Measurements from ENCODE around the gene PCSK5. TPM values are rescaled to one million over a fixed set of nuclear protein-coding genes. Genes with fewer than 3 reads are reported as not detected.

PCSK5 gene
- polyA plus RNA-seq, 1 donor (not counting 4 experiments of a cell fraction or from before 2014, with no cell fraction given): 1.9 TPM

DNA sequence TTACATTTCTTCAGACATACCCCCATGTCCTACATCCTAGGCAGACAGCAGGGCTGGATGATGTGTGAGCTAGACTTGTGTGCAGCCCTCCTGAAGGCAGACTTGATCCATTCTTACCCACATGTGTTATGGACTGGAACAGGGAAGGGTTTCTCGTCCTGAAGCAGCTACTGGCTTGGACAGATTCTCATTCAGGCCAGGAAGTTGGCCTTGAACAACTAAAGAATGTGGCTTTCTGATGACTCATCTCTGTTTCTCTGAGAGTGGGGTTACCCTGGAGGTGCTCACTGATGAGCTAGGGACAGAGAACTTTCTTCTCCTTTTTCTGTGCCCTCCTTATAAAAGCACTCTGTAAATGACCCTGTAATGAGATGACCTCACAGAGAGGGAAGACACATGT is 246.5 kb downstream of the PCSK5 start:
- no peaks in the 10 kb centered on the region for H3K9me3 ChIP-seq (ENCODE audit: control insufficient read depth, low read depth, low read length)
- H2AFZ ChIP-seq (ENCODE audit: control insufficient read depth, low read length): peak overlapping the region; percentile 92
- no peaks in the 10 kb centered on the region for H4K20me1 ChIP-seq (ENCODE audit: control insufficient read depth, extremely low read depth, insufficient read depth, low read length)
- peak; percentile 88 for FAIRE-seq
- TF ChIP-seq, protein P1, sequence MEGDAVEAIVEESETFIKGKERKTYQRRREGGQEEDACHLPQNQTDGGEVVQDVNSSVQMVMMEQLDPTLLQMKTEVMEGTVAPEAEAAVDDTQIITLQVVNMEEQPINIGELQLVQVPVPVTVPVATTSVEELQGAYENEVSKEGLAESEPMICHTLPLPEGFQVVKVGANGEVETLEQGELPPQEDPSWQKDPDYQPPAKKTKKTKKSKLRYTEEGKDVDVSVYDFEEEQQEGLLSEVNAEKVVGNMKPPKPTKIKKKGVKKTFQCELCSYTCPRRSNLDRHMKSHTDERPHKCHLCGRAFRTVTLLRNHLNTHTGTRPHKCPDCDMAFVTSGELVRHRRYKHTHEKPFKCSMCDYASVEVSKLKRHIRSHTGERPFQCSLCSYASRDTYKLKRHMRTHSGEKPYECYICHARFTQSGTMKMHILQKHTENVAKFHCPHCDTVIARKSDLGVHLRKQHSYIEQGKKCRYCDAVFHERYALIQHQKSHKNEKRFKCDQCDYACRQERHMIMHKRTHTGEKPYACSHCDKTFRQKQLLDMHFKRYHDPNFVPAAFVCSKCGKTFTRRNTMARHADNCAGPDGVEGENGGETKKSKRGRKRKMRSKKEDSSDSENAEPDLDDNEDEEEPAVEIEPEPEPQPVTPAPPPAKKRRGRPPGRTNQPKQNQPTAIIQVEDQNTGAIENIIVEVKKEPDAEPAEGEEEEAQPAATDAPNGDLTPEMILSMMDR (optimal IDR thresholded peaks at IDR 0.05 in 1 of 3, IDR thresholded peaks at IDR 0.05 in 1 of 3, conservative IDR thresholded peaks at IDR 0.05 in 1 of 3; ENCODE audit: extremely low read depth in 1 of 3, insufficient read depth in 2 of 3, low read length in 3 of 3): no peak
- TF ChIP-seq EZH2 (IDR thresholded peaks at IDR 0.05; ENCODE audit: low read length): no peak
- dilution Hi-C loops (cut with MboI; ENCODE audit: extremely low pct_ligation_motif_present, low sequenced_read_pairs): no loop called here
- H3K9ac ChIP-seq (ENCODE audit: control insufficient read depth, extremely low read depth, insufficient read depth, low read length): no peak overlapping the region
- H3K4me1 ChIP-seq (ENCODE audit: control insufficient read depth, extremely low read depth, insufficient read depth, low read length): peaks cover 6% of the 10 kb centered on the region
- no peak overlapping the region for H3K27ac ChIP-seq (ENCODE audit: control insufficient read depth, insufficient read depth, low read length)
- no peaks in the 10 kb centered on the region for H3K36me3 ChIP-seq (ENCODE audit: control insufficient read depth in 2 of 2, extremely low read depth in 1 of 2, insufficient read depth in 2 of 2, low read length in 2 of 2)
- H3K27me3 ChIP-seq (ENCODE audit: control insufficient read depth, extremely low read depth, insufficient read depth, low read length): no peaks in the 10 kb centered on the region
- no peak overlapping the region for H3K4me2 ChIP-seq (ENCODE audit: control insufficient read depth, extremely low read depth, insufficient read depth, low read depth, low read length)
- no peaks in the 10 kb centered on the region for H3K79me2 ChIP-seq (ENCODE audit: control insufficient read depth, insufficient read depth, low read length)
- no peaks in the 10 kb centered on the region for H3K9me1 ChIP-seq (ENCODE audit: control insufficient read depth, extremely low read depth, insufficient read depth, low read length)
- no peak for DNase-seq (ENCODE audit: low read depth, low spot score)
- no peak overlapping the region for H3K4me3 ChIP-seq (ENCODE audit: control insufficient read depth in 2 of 3, extremely low read depth in 1 of 3, insufficient read depth in 2 of 3, low read depth in 1 of 3, low read length in 3 of 3)

DNA sequence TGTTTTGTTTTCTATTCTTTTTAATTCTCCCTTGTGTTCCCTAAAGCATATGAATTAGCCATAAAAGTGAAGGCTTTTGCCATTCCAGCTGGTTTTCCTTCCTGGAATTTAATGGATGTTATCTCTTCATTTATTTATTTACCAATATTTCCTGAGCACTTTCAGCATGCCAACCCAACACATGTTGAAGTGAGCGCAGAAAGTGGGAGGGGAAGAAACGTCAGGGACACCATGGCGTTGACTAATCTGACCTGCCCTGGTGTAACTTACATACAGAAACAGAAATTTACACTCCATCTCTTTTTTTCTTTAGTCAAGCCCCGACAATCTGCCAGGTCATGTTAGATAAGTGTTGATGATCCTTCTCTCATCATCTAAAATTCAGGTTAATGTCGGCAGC is 247.5 kb downstream of the PCSK5 start:
- Histone ChIP-seq H3K4me2 (ENCODE audit: control insufficient read depth, extremely low read depth, insufficient read depth, low read depth, low read length) (no peak overlapping the region), H3K9me3 (ENCODE audit: control insufficient read depth, low read depth, low read length) (no peaks in the 10 kb centered on the region), H3K36me3 (ENCODE audit: control insufficient read depth in 2 of 2, extremely low read depth in 1 of 2, insufficient read depth in 2 of 2, low read length in 2 of 2) (no peaks in the 10 kb centered on the region), H3K9me1 (ENCODE audit: control insufficient read depth, extremely low read depth, insufficient read depth, low read length) (no peaks in the 10 kb centered on the region), H3K27ac (ENCODE audit: control insufficient read depth, insufficient read depth, low read length) (no peak overlapping the region), H3K4me3 (ENCODE audit: control insufficient read depth in 2 of 3, extremely low read depth in 1 of 3, insufficient read depth in 2 of 3, low read depth in 1 of 3, low read length in 3 of 3) (no peak overlapping the region), H3K4me1 (ENCODE audit: control insufficient read depth, extremely low read depth, insufficient read depth, low read length) (peaks cover 6% of the 10 kb centered on the region), H3K9ac (ENCODE audit: control insufficient read depth, extremely low read depth, insufficient read depth, low read length) (no peak overlapping the region), H4K20me1 (ENCODE audit: control insufficient read depth, extremely low read depth, insufficient read depth, low read length) (no peaks in the 10 kb centered on the region), H3K27me3 (ENCODE audit: control insufficient read depth, extremely low read depth, insufficient read depth, low read length) (no peaks in the 10 kb centered on the region), H3K79me2 (ENCODE audit: control insufficient read depth, insufficient read depth, low read length) (no peaks in the 10 kb centered on the region), H2AFZ (ENCODE audit: control insufficient read depth, low read length) (no peak overlapping the region)
- DNase-seq (ENCODE audit: low read depth, low spot score): no peak
- dilution Hi-C loops (cut with MboI; ENCODE audit: extremely low pct_ligation_motif_present, low sequenced_read_pairs): no loop called here
- no peak for FAIRE-seq
- TF ChIP-seq, protein P1 (optimal IDR thresholded peaks at IDR 0.05 in 1 of 3, IDR thresholded peaks at IDR 0.05 in 1 of 3, conservative IDR thresholded peaks at IDR 0.05 in 1 of 3; ENCODE audit: extremely low read depth in 1 of 3, insufficient read depth in 2 of 3, low read length in 3 of 3): no peak
- TF ChIP-seq EZH2 (IDR thresholded peaks at IDR 0.05; ENCODE audit: low read length): no peak
